Adrenal gland (tissue), 12 donors: Measurements from ENCODE around the gene UNC93B1. TPM values are rescaled to one million over a fixed set of nuclear protein-coding genes. Genes with fewer than 3 reads are reported as not detected.

Experiments
- DNase-seq, 7 donors: peaks; one replicate each; pipeline ENCODE4 v3.0.0-alpha.2; 2019 to 2020
- H3K27ac ChIP-seq, 5 donors: fragments of 200-600 bp; sonication (generic) in 4 of 5; 1 replicate in 3 of 5; 2 replicates in 2 of 5; pipeline versions ENCODE4 v1.5.1 to v1.8.0; 2016 to 2020; ENCODE audit warnings: mild to moderate bottlenecking in 1 of 5
- H3K27me3 ChIP-seq: fragments of 200-600 bp; 2 replicates; pipeline ENCODE4 v1.8.0; 2021
- H3K36me3 ChIP-seq, 2 donors: fragments of 200-600 bp; replicated peaks in 1 of 2; 1 replicate in 1 of 2; 2 replicates in 1 of 2; pipeline versions ENCODE4 v1.5.1 to v1.8.0; 2018 to 2022
- H3K4me1 ChIP-seq, 2 donors: fragments of 200-600 bp; replicated peaks in 1 of 2; 1 replicate in 1 of 2; 2 replicates in 1 of 2; pipeline versions ENCODE4 v1.5.1 to v1.8.0; 2018 to 2021
- H3K4me3 ChIP-seq, 4 donors: fragments of 200-600 bp; sonication (generic) in 3 of 4; one replicate each; pipeline ENCODE4 v1.5.1; 2016 to 2018
- H3K9me3 ChIP-seq, 3 donors: fragments of 200-600 bp; sonication (generic) in 1 of 3; replicated peaks in 1 of 3; 1 replicate in 2 of 3; 2 replicates in 1 of 3; pipeline versions ENCODE4 v1.5.1 to v1.8.0; 2016 to 2021
- CTCF ChIP-seq, 6 experiments: fragments of 450-650 bp in 4 of 6; fragments of 200-600 bp in 2 of 6; sonication (generic) in 1 of 6; IDR thresholded peaks; 1 replicate in 5 of 6; 2 replicates in 1 of 6; pipeline versions ENCODE4 v1.5.1 to v1.8.0; 2016 to 2021; ENCODE audit warnings: antibody characterized with exemption in 6 of 6, mild to moderate bottlenecking in 2 of 6, moderate library complexity in 1 of 6
- POLR2A ChIP-seq, 2 donors: fragments of 450-650 bp; IDR thresholded peaks; one replicate each; pipeline ENCODE4 v1.6.1; 2017; ENCODE audit warnings: antibody characterized with exemption in 2 of 2, mild to moderate bottlenecking in 2 of 2, moderate library complexity in 1 of 2
- WGBS, 4 donors: extraction: QIAGEN DNeasy Blood & Tissue Kit in 2 of 4; methylation state at CpG; one replicate each; pipeline versions ENCODE4 v1.1.5 to v1.1.7; 2013 to 2017; 5-methylcytosine and 5-hydroxymethylcytosine counted together
- intact Hi-C, 2 donors: fragments of 100-400 bp; cut with DNase I; formaldehyde crosslinking; loops; one replicate each; pipeline versions ENCODE4 v1.14.1 to v1.15.0; 2022 to 2023
- polyA plus RNA-seq, 3 donors: library from polyadenylated mRNA; stranded (reverse); fragments of 200-250 nt in 2 of 3; fragments of 350-450 nt in 1 of 3; fragmentation: Illumina TruSeq in 1 of 3; extraction: RNeasy Lipid Tissue Mini Kit (QIAGEN cat#74804) in 1 of 3; gene quantifications; one replicate each; pipeline ENCODE4 v1.2.3, GENCODE V29; 2013 to 2014
- total RNA-seq, 9 donors: library from RNA; depleted of rRNA in 4 of 9; stranded (reverse); fragments of >200 nt in 4 of 9; fragments of 120-200 nt in 1 of 9; fragmentation: NEBNext Ultra II Directional in 1 of 9; extraction: Animal tissue kit (Norgen Biotek cat#: 25700) in 1 of 9; gene quantifications; one replicate each; pipeline versions ENCODE4 v1.1.0 to v1.2.4, GENCODE V29; 2013 to 2023
- donor health status: healthy with polysubstance abuse.
- donor health status: Bipolar disorder and iron deficiency.
- donor health status: DM: yes; HTN: yes; CAD: no.
- donor health status: DM: no; HTN: no; CAD: no.
- donor health status: DM: no; HTN: no; CAD: no.
- donor health status: DM: yes; HTN: yes; CAD: no.

UNC93B1 gene
- total and polyA plus RNA-seq, 12 donors: 4.3 to 81.2 (median 57.3) TPM

- Histone ChIP-seq H3K27me3 (no peaks in the 10 kb centered on the region), H3K27ac (peak overlapping the region; percentile 78 to 98 (median 94)), H3K9me3 (no peaks in the 10 kb centered on the region), H3K36me3 (peaks cover 0 to 28% of the 10 kb centered on the region in 2 donors), H3K4me3 (peak overlapping the region; percentile 9 to 85 (median 39)), H3K4me1 (peaks cover 49 to 59% of the 10 kb centered on the region in 2 donors)
- WGBS, 4 donors: 6 to 12% (median 7%) methylated on average over 7 to 10 of the region's 10 CpGs
- DNase-seq: peak in 6 of 7 donors; percentile 73 to 84 (median 78)
- intact Hi-C loops: no loop called here
- TF ChIP-seq CTCF (IDR thresholded peaks at IDR 0.05) (no peak), POLR2A (IDR thresholded peaks at IDR 0.05) (peak in 1 of 2 donors; percentile 9)
Measured at GRCh38 chr11:68031144-68031464, 27.2 kb upstream of the UNC93B1 start.

GRCh38 chr11:68030318-68031143 lies 26.6 kb upstream of the UNC93B1 start, which contains the start of gene NDUFS8:
NDUFS8 (plus strand) TSS chr11:68030681; CDS start chr11:68032152, 1,471 bp downstream.
- H3K4me3 ChIP-seq: peak within 1 kb of the TSS; percentile 9 to 85 (median 39)
- no peaks in the 10 kb centered on the region for H3K9me3 ChIP-seq
- 0 to 2% (median 0%) methylated on average over 32 to 56 of the region's 56 CpGs for WGBS, 4 donors
- peaks cover 0 to 25% of the 10 kb centered on the region in 2 donors for H3K36me3 ChIP-seq
- peak; percentile 94 to 99 (median 98) for DNase-seq
- intact Hi-C loops: no loop called here
- no peaks in the 10 kb centered on the region for H3K27me3 ChIP-seq
- peaks cover 49 to 55% of the 10 kb centered on the region in 2 donors for H3K4me1 ChIP-seq
- TF ChIP-seq POLR2A (IDR thresholded peaks at IDR 0.05): peak; percentile 56 to 92
- no peak for TF ChIP-seq CTCF (IDR thresholded peaks at IDR 0.05)
- H3K27ac ChIP-seq: peak within 1 kb of the TSS; percentile 78 to 98 (median 94)

GRCh38 chr11:68028802-68029545 lies 25.1 kb upstream of the UNC93B1 start:
- H3K27ac ChIP-seq: peak overlapping the region; percentile 42 to 98 (median 81)
- intact Hi-C loops: no loop called here
- 79 to 85% (median 81%) methylated on average over 12 of the region's 12 CpGs for WGBS, 4 donors
- no peak for TF ChIP-seq POLR2A (IDR thresholded peaks at IDR 0.05)
- no peak for TF ChIP-seq CTCF (IDR thresholded peaks at IDR 0.05)
- no peaks in the 10 kb centered on the region for H3K9me3 ChIP-seq
- peaks cover 0 to 13% of the 10 kb centered on the region in 2 donors for H3K36me3 ChIP-seq
- H3K4me1 ChIP-seq: peaks cover 42 to 49% of the 10 kb centered on the region in 2 donors
- no peak overlapping the region for H3K4me3 ChIP-seq
- no peaks in the 10 kb centered on the region for H3K27me3 ChIP-seq
- no peak for DNase-seq

GRCh38 chr11:68027667-68028066 lies 23.8 kb upstream of the UNC93B1 start:
- H3K36me3 ChIP-seq: peaks cover 0 to under 1% of the 10 kb centered on the region in 2 donors
- DNase-seq: no peak
- intact Hi-C loops: no loop called here
- H3K4me1 ChIP-seq: peaks cover 31 to 38% of the 10 kb centered on the region in 2 donors
- no peaks in the 10 kb centered on the region for H3K9me3 ChIP-seq
- H3K4me3 ChIP-seq: no peak overlapping the region
- peak overlapping the region in 4 of 5 donors; percentile 77 to 98 (median 88) for H3K27ac ChIP-seq
- 69 to 96% (median 71%) methylated on average over 15 to 21 of the region's 21 CpGs for WGBS, 4 donors
- no peak for TF ChIP-seq CTCF (IDR thresholded peaks at IDR 0.05)
- TF ChIP-seq POLR2A (IDR thresholded peaks at IDR 0.05): no peak
- H3K27me3 ChIP-seq: no peaks in the 10 kb centered on the region
